ENCODE data around the gene CFL1.
A peak's percentile ranks its signal among the peaks of the same experiment; 100 is the strongest.
"Not testable (repeated sequence)": the region's sequence is repeated elsewhere in the genome, so short reads cannot be mapped to it uniquely, and the experiment has no call there.

Gene CFL1

GRCh38 chr11:65856689-65857499 lies 1.1 kb downstream of the CFL1 start:
- peak; percentile 24 for DNase-seq

- no peak for DNase-seq
These were observed 2.0 kb downstream of the CFL1 start for GRCh38 chr11:65855927-65856363.

- no peak for DNase-seq
These were observed 2.8 kb downstream of the CFL1 start for GRCh38 chr11:65854852-65855837.

GRCh38 chr11:65854161-65854592 lies 3.8 kb downstream of the CFL1 start:
- DNase-seq: no peak

- DNase-seq: no peak
These were observed 4.6 kb downstream of the CFL1 start for GRCh38 chr11:65853246-65853979.

- DNase-seq: no peak
These were observed 5.3 kb downstream of the CFL1 start for GRCh38 chr11:65852508-65853245.

- DNase-seq: no peak
These were observed 6.0 kb downstream of the CFL1 start for GRCh38 chr11:65851811-65852507.

- DNase-seq: no peak
These were observed 6.8 kb downstream of the CFL1 start for GRCh38 chr11:65851083-65851579.

GRCh38 chr11:65850217-65851082 lies 7.5 kb downstream of the CFL1 start:
- DNase-seq: no peak

- no peak for DNase-seq
These were observed 8.2 kb downstream of the CFL1 start for GRCh38 chr11:65849771-65850216.

GRCh38 chr11:65849366-65849765 lies 8.6 kb downstream of the CFL1 start:
- DNase-seq: no peak

- DNase-seq: not testable (repeated sequence)
These were observed 9.3 kb downstream of the CFL1 start for GRCh38 chr11:65848693-65849092.

- no peak for DNase-seq
These were observed 10.2 kb downstream of the CFL1 start for GRCh38 chr11:65847746-65848145.

GRCh38 chr11:65844231-65844872 lies 13.6 kb downstream of the CFL1 start:
- no peak for DNase-seq

GRCh38 chr11:65843811-65844210 lies 14.2 kb downstream of the CFL1 start:
- DNase-seq: no peak

- no peak for DNase-seq
These were observed 15.8 kb downstream of the CFL1 start for GRCh38 chr11:65842144-65842543.

GRCh38 chr11:65834202-65834601 lies 23.8 kb downstream of the CFL1 start:
- no peak for DNase-seq

- DNase-seq: peak; percentile 83
These were observed 24.5 kb downstream of the CFL1 start, which contains the start of gene SNX32 for GRCh38 chr11:65833297-65834030. Gene SNX32 (plus strand): TSS chr11:65833963. CDS start chr11:65834066, 103 bp downstream.

GRCh38 chr11:65832231-65832630 lies 25.7 kb downstream of the CFL1 start:
- DNase-seq: not testable (repeated sequence)

Data from NCI-H2107 (cell line).